Measurements from ENCODE around the gene KATNAL1.

DNA sequence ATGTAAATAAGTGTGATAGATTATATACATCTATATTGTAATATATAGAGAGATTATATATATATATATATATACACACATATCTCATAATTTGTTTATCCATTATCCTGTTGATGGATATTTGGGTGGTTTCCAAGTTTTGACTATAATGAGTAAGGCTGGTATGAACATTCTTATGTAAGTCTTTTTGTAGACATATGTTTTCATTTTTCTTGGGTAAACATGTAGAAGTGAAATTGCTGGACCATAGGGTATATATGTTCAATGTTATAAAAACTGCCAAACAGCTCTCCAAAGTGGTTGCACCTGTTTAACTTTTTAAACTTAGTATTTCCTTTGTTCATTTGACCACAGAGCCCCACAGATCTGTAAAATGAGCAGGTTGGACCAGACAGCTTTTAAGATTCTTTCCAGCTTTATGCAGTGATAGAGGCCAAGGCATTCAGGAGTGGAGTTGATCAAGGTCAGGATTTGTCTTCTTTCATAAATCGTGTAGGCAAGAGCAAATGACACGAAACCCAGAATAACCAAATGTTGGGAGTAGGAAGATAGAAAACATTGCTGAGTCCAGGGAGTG, 21.7 kb upstream of the KATNAL1 start:
- TF ChIP-seq POLR2A (IDR thresholded peaks at IDR 0.05; ENCODE audit: low read depth, low read length) (no peak), TAF1 (IDR thresholded peaks at IDR 0.05; ENCODE audit: low read depth, low read length) (no peak), POLR2AphosphoS5 (IDR thresholded peaks at IDR 0.05; ENCODE audit: low read depth, low read length) (no peak), SPI1 (IDR thresholded peaks at IDR 0.05; ENCODE audit: low read depth, low read length) (no peak)
